Loucy (cell line): ENCODE results near the gene KDM4C.

Experiments used
- H2AFZ ChIP-seq: fragments of 200-600 bp; sonication (generic); 2 replicates; pipeline ENCODE4 v1.6.0; 2016; ENCODE audit warnings: antibody characterized with exemption, mild to moderate bottlenecking, low read length, moderate library complexity
- H3F3A ChIP-seq: fragments of 200-600 bp; 2 replicates; pipeline ENCODE4 v1.6.0; 2016; ENCODE audit warnings: antibody characterized with exemption, low read depth, mild to moderate bottlenecking
- H3K27me3 ChIP-seq: fragments of 200-600 bp; sonication (generic); 2 replicates; pipeline ENCODE4 v1.6.1; 2014; ENCODE audit warnings: low read length, mild to moderate bottlenecking; ENCODE audit not compliant: insufficient read depth, poor library complexity, severe bottlenecking
- H3K36me3 ChIP-seq: fragments of 200-600 bp; sonication (generic); 2 replicates; pipeline ENCODE4 v1.6.1; 2016; ENCODE audit warnings: low read length; ENCODE audit not compliant: insufficient read depth
- H3K4me1 ChIP-seq: fragments of 200-600 bp; sonication (generic); 2 replicates; pipeline ENCODE4 v1.5.1; 2014; ENCODE audit warnings: low read length, mild to moderate bottlenecking; ENCODE audit not compliant: insufficient read depth, poor library complexity, severe bottlenecking
- H3K4me2 ChIP-seq: fragments of 200-600 bp; sonication (generic); 2 replicates; pipeline ENCODE4 v1.6.0; 2014; ENCODE audit warnings: antibody characterized with exemption, low read length, low read depth, mild to moderate bottlenecking; ENCODE audit not compliant: poor library complexity, severe bottlenecking
- H3K4me3 ChIP-seq: fragments of 200-600 bp; sonication (generic); 2 replicates; pipeline ENCODE4 v1.5.1; 2014; ENCODE audit warnings: low read length, mild to moderate bottlenecking, mixed read lengths; ENCODE audit not compliant: poor library complexity, severe bottlenecking
- H3K79me2 ChIP-seq: fragments of 200-600 bp; sonication (generic); 2 replicates; pipeline ENCODE4 v1.6.1; 2014; ENCODE audit warnings: low read length; ENCODE audit not compliant: insufficient read depth
- H3K9ac ChIP-seq: fragments of 200-600 bp; sonication (generic); 2 replicates; pipeline ENCODE4 v1.6.0; 2014; ENCODE audit warnings: mild to moderate bottlenecking, low read depth, low read length, moderate library complexity; ENCODE audit not compliant: poor library complexity, severe bottlenecking
- H3K9me2 ChIP-seq: fragments of 200-600 bp; sonication (generic); replicated peaks from 2 replicates; pipeline ENCODE4 v1.6.1; 2016; ENCODE audit warnings: low read depth, low read length, mixed read lengths
- H3K9me3 ChIP-seq: fragments of 200-600 bp; sonication (generic); 2 replicates; pipeline ENCODE4 v1.6.1; 2014; ENCODE audit warnings: mild to moderate bottlenecking, antibody characterized with exemption, low read length, low read depth; ENCODE audit not compliant: insufficient read depth
- H4K20me1 ChIP-seq: fragments of 200-600 bp; sonication (generic); 2 replicates; pipeline ENCODE4 v1.6.0; 2014; ENCODE audit warnings: antibody characterized with exemption, low read length, mild to moderate bottlenecking; ENCODE audit not compliant: insufficient read depth, poor library complexity, severe bottlenecking
- EZH2phosphoT487 ChIP-seq: fragments of 200-600 bp; IDR thresholded peaks from 2 replicates; pipeline ENCODE4 v1.6.1; 2018; ENCODE audit warnings: antibody characterized with exemption, mild to moderate bottlenecking, moderate library complexity, borderline replicate concordance
- TF ChIP-seq, protein P1 (sequence below): fragments of 200-600 bp; sonication (generic); conservative IDR thresholded peaks from 2 replicates; pipeline ENCODE4 v1.5.1; 2014; ENCODE audit warnings: mild to moderate bottlenecking, antibody characterized with exemption, low read length

The KDM4C gene

DNA sequence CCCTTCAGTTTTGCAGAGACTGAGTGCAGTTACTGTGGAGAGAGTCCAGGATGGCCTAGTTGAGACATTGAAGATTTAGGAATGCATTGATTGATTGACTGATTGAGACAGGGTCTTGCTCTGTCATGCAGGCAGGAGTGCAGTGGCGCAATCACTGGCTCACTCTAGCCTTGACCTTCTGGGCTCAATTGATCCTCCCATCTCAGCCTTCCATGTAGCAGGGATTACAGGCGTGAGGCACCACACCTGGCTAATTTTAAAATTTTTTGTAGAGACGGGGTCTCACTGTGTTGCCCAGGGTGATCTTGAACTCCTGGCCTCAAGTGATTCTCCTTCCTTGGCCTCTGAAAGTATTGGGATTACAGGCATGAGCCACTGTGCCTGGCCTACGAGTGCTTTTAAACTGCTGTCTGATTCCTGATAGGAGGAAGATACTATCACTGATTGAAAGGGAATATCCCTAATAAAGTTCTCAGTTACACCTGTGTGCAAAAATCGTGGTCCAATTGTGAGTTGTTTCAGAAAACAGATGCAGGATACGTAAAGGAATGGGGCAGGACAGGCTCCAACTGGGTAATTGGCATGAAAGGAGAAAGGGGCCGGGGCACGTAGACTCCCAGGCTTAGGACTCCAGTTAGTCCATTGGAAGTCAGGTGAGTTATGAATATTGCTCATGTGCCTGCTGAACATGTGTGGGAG lies 87.5 kb downstream of the KDM4C start:
- Histone ChIP-seq H3K4me3 (no peak overlapping the region), H3K9ac (no peak overlapping the region), H3F3A (no peaks in the 10 kb centered on the region), H2AFZ (no peak overlapping the region), H3K4me2 (no peak overlapping the region), H3K9me2 (no peaks in the 10 kb centered on the region), H4K20me1 (no peaks in the 10 kb centered on the region), H3K4me1 (no peaks in the 10 kb centered on the region), H3K79me2 (no peaks in the 10 kb centered on the region), H3K27me3 (no peaks in the 10 kb centered on the region), H3K36me3 (peaks cover 9% of the 10 kb centered on the region; the same call in 1 of the 2 replicates), H3K9me3 (no peaks in the 10 kb centered on the region)
- TF ChIP-seq EZH2phosphoT487 = no peak
- TF ChIP-seq, protein P1, sequence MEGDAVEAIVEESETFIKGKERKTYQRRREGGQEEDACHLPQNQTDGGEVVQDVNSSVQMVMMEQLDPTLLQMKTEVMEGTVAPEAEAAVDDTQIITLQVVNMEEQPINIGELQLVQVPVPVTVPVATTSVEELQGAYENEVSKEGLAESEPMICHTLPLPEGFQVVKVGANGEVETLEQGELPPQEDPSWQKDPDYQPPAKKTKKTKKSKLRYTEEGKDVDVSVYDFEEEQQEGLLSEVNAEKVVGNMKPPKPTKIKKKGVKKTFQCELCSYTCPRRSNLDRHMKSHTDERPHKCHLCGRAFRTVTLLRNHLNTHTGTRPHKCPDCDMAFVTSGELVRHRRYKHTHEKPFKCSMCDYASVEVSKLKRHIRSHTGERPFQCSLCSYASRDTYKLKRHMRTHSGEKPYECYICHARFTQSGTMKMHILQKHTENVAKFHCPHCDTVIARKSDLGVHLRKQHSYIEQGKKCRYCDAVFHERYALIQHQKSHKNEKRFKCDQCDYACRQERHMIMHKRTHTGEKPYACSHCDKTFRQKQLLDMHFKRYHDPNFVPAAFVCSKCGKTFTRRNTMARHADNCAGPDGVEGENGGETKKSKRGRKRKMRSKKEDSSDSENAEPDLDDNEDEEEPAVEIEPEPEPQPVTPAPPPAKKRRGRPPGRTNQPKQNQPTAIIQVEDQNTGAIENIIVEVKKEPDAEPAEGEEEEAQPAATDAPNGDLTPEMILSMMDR = no peak

DNA sequence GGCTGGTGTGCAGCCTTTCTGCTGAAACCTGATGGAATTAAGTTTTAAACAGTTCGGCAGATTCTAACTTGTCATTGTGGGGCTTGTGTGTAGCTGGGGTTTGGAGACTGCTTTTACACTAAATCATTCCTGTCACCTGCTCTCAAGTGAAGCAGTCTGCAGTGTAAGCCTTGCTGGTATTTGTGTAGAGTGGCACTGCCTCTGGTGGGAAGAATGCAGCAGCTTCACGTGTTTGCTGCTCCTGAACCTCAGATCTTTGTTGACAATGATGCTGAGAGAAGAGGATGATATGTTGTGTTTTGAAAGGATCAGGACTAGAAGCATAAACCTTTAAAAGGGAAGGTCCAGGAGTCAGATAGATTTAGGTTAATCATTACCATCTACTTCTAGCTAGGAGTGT lies 88.1 kb downstream of the KDM4C start:
- Histone ChIP-seq H3K9me3 (no peaks in the 10 kb centered on the region), H2AFZ (no peak overlapping the region), H3K9ac (no peak overlapping the region), H3K9me2 (no peaks in the 10 kb centered on the region), H3K36me3 (peaks cover 10% of the 10 kb centered on the region; the same call in 1 of the 2 replicates), H3K79me2 (no peaks in the 10 kb centered on the region), H3F3A (no peaks in the 10 kb centered on the region), H3K4me3 (no peak overlapping the region), H4K20me1 (no peaks in the 10 kb centered on the region), H3K4me2 (no peak overlapping the region), H3K4me1 (no peaks in the 10 kb centered on the region), H3K27me3 (no peaks in the 10 kb centered on the region)
- no peak for TF ChIP-seq EZH2phosphoT487
- TF ChIP-seq, protein P1 = no peak

GRCh38 chr9:6852243-6852963 lies 94.6 kb downstream of the KDM4C start:
- Histone ChIP-seq H3K27me3 (no peaks in the 10 kb centered on the region), H3K4me3 (no peak overlapping the region), H3K4me2 (no peak overlapping the region), H3K36me3 (peaks cover 29% of the 10 kb centered on the region; the same call in 1 of the 2 replicates), H3K9me2 (no peaks in the 10 kb centered on the region), H3K4me1 (no peaks in the 10 kb centered on the region), H3K9me3 (no peaks in the 10 kb centered on the region), H2AFZ (no peak overlapping the region), H3K9ac (no peak overlapping the region), H3K79me2 (no peaks in the 10 kb centered on the region), H3F3A (no peaks in the 10 kb centered on the region), H4K20me1 (no peaks in the 10 kb centered on the region)
- TF ChIP-seq, protein P1 = no peak
- TF ChIP-seq EZH2phosphoT487 = no peak
